Activated T-cell treated with anti-CD3 and anti-CD28 coated beads, Interleukin-2, amount 50 U/mL, for 24 hours (primary cell): Measurements from ENCODE around the gene FAM98A.
A peak's percentile ranks its signal among the peaks of the same experiment; 100 is the strongest.

Source experiments
- DNase-seq: peaks from one replicate; pipeline ENCODE4 v3.0.0-alpha.2; 2020
- H3K27ac Mint-ChIP-seq: 2 replicates; pipeline ENCODE4 v1.8.0; 2020; ENCODE audit warnings: mild to moderate bottlenecking, mixed read lengths
- H3K27me3 Mint-ChIP-seq: 2 replicates; pipeline ENCODE4 v1.8.0; 2020; ENCODE audit warnings: mixed read lengths
- H3K36me3 Mint-ChIP-seq: 2 replicates; pipeline ENCODE4 v1.8.0; 2020; ENCODE audit warnings: low read depth, mixed read lengths
- H3K4me1 Mint-ChIP-seq: 2 replicates; pipeline ENCODE4 v1.8.0; 2020; ENCODE audit warnings: low read depth, mixed read lengths
- H3K4me3 Mint-ChIP-seq: 2 replicates; pipeline ENCODE4 v1.8.0; 2020; ENCODE audit warnings: mild to moderate bottlenecking, moderate library complexity, mixed read lengths
- H3K9me3 Mint-ChIP-seq: 2 replicates; pipeline ENCODE4 v1.8.0; 2020; ENCODE audit warnings: mixed read lengths

FAM98A gene

DNA sequence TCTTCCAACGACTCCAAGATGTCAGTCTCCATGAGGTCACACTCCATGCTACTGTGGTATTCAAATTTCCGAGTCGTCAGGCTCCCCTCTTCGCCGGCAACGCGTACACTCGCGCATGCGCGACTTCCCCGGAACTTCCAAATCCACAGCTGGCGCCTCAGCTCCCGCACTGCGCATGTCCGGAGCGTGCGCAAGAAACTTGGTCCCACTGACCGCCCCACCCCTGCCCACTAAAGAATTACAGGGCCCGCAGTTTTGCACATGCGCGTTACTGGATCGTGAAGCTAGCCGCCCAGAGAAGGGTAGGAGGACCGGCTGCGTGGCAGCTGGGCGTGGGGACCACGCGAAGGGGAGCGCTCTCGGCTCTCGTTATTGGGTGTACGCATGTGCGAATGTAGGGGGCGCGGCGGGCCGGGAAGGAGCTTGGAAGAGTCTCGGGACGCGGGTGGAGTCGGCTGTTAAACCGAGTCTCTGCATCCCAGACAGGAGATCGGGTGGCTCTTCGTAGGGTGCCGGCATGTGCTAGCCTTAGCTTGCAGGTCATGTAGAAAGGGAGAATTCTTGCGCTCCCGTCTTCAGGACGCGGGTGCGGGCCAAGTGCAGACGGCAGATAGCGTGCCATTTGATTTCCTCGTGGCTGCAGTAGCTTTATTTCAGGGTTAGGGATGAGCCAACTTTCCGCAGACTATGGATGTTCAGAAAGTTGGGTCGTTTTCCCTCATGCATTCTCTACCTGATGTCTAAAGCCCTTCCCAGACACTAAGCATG, at the start of gene FAM98A:
FAM98A (minus strand) TSS at position 125 of the 768 bp plus-strand sequence; CDS start at position 47, 78 bp downstream.
- Mint-ChIP-seq H3K9me3 (no peaks in the 10 kb centered on the region), H3K27me3 (no peaks in the 10 kb centered on the region), H3K4me1 (peaks cover 29% of the 10 kb centered on the region), H3K4me3 (peak within 1 kb of the TSS; percentile 93), H3K36me3 (peaks cover 29% of the 10 kb centered on the region), H3K27ac (peak within 1 kb of the TSS; percentile 96)
- DNase-seq: peak; percentile 99

DNA sequence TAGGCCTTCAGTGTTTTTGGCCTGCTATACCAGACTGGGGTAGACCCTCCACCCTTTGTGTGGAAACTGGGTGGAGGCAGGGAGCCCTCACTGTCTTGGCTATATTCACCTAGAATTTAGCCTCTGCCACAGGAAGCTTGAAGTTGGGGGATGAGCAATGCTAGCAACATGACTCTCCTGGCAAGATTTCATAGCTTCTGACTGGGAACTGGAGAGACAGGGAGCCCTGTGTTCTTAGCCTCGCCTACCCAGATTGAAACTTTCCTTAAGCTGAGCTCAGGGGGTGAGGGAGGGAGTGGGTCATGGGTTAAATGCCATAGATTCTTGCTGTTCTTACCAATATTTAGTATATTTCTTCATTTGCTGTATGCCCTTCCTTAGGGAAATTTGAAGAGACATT, 46.8 kb upstream of the FAM98A start:
- Mint-ChIP-seq H3K36me3 (no peaks in the 10 kb centered on the region), H3K27me3 (peaks cover 10% of the 10 kb centered on the region), H3K27ac (no peak overlapping the region), H3K4me3 (no peak overlapping the region), H3K4me1 (no peaks in the 10 kb centered on the region), H3K9me3 (peaks cover 7% of the 10 kb centered on the region)
- DNase-seq: no peak

GRCh38 chr2:33644215-33644614, 45.1 kb upstream of the FAM98A start:
- H3K9me3 Mint-ChIP-seq: peaks cover 7% of the 10 kb centered on the region
- H3K36me3 Mint-ChIP-seq: no peaks in the 10 kb centered on the region
- DNase-seq: no peak
- no peak overlapping the region for H3K4me3 Mint-ChIP-seq
- H3K27ac Mint-ChIP-seq: no peak overlapping the region
- peaks cover 15% of the 10 kb centered on the region for H3K27me3 Mint-ChIP-seq
- no peaks in the 10 kb centered on the region for H3K4me1 Mint-ChIP-seq

DNA sequence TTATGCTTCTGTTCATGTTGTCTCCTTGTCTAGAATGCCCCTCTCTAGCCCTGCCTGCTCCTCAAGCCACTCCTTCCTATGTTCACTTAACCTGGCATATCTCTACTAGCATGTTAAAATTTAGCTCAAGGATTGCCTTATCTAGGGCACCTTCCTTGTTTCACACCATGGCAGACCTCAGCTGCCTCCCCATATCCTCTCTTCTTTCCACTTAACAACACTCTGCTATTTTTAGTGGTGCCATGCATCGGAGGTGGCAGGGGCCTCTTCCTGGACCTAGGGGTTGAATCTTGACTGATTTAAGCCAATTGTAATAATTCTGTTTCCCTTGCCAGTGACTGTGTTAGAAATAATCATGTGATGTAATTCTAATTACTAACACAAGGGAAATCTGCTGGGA, 36.9 kb upstream of the FAM98A start:
- no peaks in the 10 kb centered on the region for H3K36me3 Mint-ChIP-seq
- no peak for DNase-seq
- no peaks in the 10 kb centered on the region for H3K9me3 Mint-ChIP-seq
- no peak overlapping the region for H3K4me3 Mint-ChIP-seq
- peaks cover 5% of the 10 kb centered on the region for H3K27me3 Mint-ChIP-seq
- H3K27ac Mint-ChIP-seq: no peak overlapping the region
- no peaks in the 10 kb centered on the region for H3K4me1 Mint-ChIP-seq

- Mint-ChIP-seq H3K36me3 (no peaks in the 10 kb centered on the region), H3K27me3 (no peaks in the 10 kb centered on the region), H3K9me3 (no peaks in the 10 kb centered on the region), H3K4me3 (no peak overlapping the region), H3K27ac (no peak overlapping the region), H3K4me1 (no peaks in the 10 kb centered on the region)
- DNase-seq: no peak
These were observed 35.3 kb upstream of the FAM98A start for GRCh38 chr2:33634261-33634910.

GRCh38 chr2:33633315-33633714, 34.2 kb upstream of the FAM98A start:
- no peaks in the 10 kb centered on the region for H3K36me3 Mint-ChIP-seq
- no peaks in the 10 kb centered on the region for H3K27me3 Mint-ChIP-seq
- H3K4me1 Mint-ChIP-seq: no peaks in the 10 kb centered on the region
- H3K4me3 Mint-ChIP-seq: no peak overlapping the region
- H3K9me3 Mint-ChIP-seq: no peaks in the 10 kb centered on the region
- no peak for DNase-seq
- no peak overlapping the region for H3K27ac Mint-ChIP-seq

- H3K4me1 Mint-ChIP-seq: no peaks in the 10 kb centered on the region
- no peak for DNase-seq
- no peak overlapping the region for H3K4me3 Mint-ChIP-seq
- no peaks in the 10 kb centered on the region for H3K27me3 Mint-ChIP-seq
- no peak overlapping the region for H3K27ac Mint-ChIP-seq
- no peaks in the 10 kb centered on the region for H3K9me3 Mint-ChIP-seq
- no peaks in the 10 kb centered on the region for H3K36me3 Mint-ChIP-seq
These were observed 33.7 kb upstream of the FAM98A start for GRCh38 chr2:33632831-33633230.

DNA sequence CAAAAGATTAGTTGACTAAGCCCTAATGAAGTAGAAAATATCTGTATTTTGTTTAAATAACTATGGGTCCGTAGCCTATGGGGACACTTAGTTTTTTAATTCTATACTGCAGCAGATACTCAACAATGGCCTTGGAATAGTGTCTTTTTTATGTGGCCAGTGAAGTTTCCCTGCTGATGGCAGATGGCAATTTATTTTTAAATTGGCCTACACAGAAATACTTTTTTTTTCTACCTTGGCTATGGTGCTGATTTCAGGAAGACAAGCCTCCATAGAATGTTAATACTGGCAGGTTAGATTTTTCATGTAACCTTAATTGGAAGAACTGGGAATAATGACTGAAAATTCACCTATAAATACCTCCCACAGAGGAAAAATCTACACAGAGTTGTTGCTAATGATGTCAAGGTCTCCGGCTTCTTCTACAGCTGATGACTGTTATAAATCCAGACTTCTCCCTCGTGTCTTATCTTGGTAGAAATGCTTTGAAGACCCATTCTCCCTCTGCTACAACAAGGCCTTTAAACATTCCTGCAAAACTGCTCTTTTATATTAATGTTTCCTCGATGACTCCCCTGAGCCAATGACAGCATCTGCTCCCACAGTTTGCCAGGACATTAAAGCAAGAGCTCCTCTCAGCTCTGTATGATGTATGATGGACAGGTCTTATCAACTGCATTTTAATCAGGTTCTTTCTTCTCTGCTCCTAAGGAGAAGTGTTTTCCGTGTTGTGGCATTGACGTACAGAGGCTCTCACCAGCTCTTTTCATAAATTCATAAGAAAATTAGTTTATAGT, 29.1 kb upstream of the FAM98A start:
- Mint-ChIP-seq H3K9me3 (no peaks in the 10 kb centered on the region), H3K27ac (no peak overlapping the region), H3K4me3 (no peak overlapping the region), H3K4me1 (no peaks in the 10 kb centered on the region), H3K27me3 (no peaks in the 10 kb centered on the region), H3K36me3 (no peaks in the 10 kb centered on the region)
- no peak for DNase-seq

DNA sequence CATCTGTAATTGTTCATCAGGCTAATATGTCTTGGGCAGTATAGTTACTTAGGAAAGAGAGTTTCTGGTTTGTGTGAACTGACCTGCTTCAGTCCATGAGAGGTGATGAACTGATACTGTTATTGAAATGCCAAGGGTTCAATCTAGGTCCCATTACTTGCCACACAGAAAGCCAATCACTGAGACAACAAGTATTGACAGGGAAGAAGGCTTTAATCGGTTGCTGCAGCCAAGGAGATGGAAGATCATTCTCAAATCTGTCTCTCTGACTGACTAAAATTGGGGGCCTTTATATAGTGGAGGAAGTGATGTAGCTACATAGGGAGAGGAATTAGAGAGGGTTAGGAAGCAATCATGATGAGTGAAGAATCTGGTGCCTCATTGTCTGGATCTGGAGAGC, 19.9 kb upstream of the FAM98A start:
- H3K9me3 Mint-ChIP-seq: peaks cover 26% of the 10 kb centered on the region
- no peaks in the 10 kb centered on the region for H3K27me3 Mint-ChIP-seq
- no peaks in the 10 kb centered on the region for H3K4me1 Mint-ChIP-seq
- DNase-seq: no peak
- H3K27ac Mint-ChIP-seq: no peak overlapping the region
- peaks cover 27% of the 10 kb centered on the region for H3K36me3 Mint-ChIP-seq
- no peak overlapping the region for H3K4me3 Mint-ChIP-seq

- H3K36me3 Mint-ChIP-seq: peaks cover 27% of the 10 kb centered on the region
- peaks cover 26% of the 10 kb centered on the region for H3K9me3 Mint-ChIP-seq
These were observed 18.9 kb upstream of the FAM98A start for GRCh38 chr2:33617989-33618388.

DNA sequence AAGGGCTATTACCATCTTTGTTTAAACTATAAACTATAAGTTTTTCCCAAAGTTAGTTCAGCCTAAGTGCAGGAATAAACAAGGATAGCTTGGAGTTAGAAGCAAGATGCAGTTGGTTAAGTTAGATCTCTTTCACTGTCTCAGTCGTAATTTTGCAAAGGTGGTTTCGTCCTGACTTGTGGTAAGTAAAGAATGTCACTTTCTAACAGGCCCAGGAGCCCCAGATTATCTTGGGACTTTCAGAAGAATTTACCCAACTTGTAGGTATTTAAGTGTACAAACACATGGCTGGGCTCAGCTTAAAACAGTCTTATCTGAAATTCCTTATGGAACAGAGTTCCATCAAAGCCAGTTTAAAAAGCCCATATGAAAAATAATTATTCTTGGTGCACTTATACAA, 18.3 kb upstream of the FAM98A start:
- Mint-ChIP-seq H3K4me3 (no peak overlapping the region), H3K9me3 (peaks cover 26% of the 10 kb centered on the region), H3K36me3 (peaks cover 27% of the 10 kb centered on the region)

More at GRCh38 chr2:33617989-33618388, 18.9 kb upstream of the FAM98A start:
- Mint-ChIP-seq H3K27ac (no peak overlapping the region), H3K4me1 (no peaks in the 10 kb centered on the region), H3K4me3 (no peak overlapping the region), H3K27me3 (no peaks in the 10 kb centered on the region)
- DNase-seq: no peak

DNA sequence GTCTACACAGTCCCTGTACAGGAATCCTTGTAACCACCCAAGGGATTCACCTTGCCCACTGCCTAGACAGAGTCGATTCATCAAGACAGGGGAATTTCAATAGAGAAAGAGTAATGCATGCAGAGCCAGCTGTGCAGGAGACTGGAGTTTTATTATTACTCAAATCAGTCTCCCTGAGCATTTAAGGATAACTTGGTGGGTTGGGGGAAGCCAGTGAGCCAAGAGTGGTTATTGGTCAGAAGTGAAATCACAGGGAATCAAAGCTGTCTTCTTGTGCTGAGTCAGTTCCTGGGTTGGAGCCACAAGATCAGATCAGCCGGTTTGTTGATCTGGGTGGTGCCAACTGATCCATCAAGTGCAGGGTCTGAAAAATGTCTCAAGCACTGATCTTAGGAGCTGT, 17.8 kb upstream of the FAM98A start:
- DNase-seq: no peak
- H3K36me3 Mint-ChIP-seq: peaks cover 27% of the 10 kb centered on the region
- H3K27ac Mint-ChIP-seq: no peak overlapping the region
- no peaks in the 10 kb centered on the region for H3K27me3 Mint-ChIP-seq
- H3K4me3 Mint-ChIP-seq: no peak overlapping the region
- no peaks in the 10 kb centered on the region for H3K4me1 Mint-ChIP-seq
- peaks cover 26% of the 10 kb centered on the region for H3K9me3 Mint-ChIP-seq

More for the DNA sequence above, 18.3 kb upstream of the FAM98A start:
- no peaks in the 10 kb centered on the region for H3K4me1 Mint-ChIP-seq
- no peak for DNase-seq
- no peaks in the 10 kb centered on the region for H3K27me3 Mint-ChIP-seq
- H3K27ac Mint-ChIP-seq: no peak overlapping the region

GRCh38 chr2:33614190-33614589, 15.1 kb upstream of the FAM98A start:
- Mint-ChIP-seq H3K27ac (no peak overlapping the region), H3K27me3 (no peaks in the 10 kb centered on the region), H3K36me3 (peaks cover 22% of the 10 kb centered on the region), H3K4me3 (no peak overlapping the region), H3K4me1 (no peaks in the 10 kb centered on the region), H3K9me3 (peaks cover 20% of the 10 kb centered on the region)
- DNase-seq: no peak

DNA sequence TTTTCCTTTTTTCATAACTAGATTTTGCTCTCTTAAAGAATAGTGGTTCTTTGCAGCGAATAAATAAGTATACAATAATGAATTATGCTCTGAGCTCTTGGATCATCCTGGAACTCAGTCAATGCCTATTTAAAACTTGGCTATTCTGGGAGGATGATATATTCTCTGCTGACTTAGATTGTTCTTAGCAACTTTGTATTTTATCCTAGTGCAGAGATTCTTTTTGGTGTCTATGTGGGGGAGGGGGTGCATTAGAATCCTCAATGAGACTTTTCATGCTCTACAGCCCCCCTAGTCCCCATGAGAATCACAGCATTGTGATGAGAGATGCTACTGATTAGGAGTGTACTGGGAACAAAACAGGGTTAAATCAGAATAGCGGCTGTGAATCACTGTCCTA, 8.8 kb upstream of the FAM98A start:
- no peak overlapping the region for H3K27ac Mint-ChIP-seq
- H3K27me3 Mint-ChIP-seq: no peaks in the 10 kb centered on the region
- H3K4me1 Mint-ChIP-seq: no peaks in the 10 kb centered on the region
- H3K36me3 Mint-ChIP-seq: no peaks in the 10 kb centered on the region
- H3K9me3 Mint-ChIP-seq: no peaks in the 10 kb centered on the region
- DNase-seq: no peak
- H3K4me3 Mint-ChIP-seq: no peak overlapping the region
